ENCODE data around the gene DNER.

The DNER gene

DNA sequence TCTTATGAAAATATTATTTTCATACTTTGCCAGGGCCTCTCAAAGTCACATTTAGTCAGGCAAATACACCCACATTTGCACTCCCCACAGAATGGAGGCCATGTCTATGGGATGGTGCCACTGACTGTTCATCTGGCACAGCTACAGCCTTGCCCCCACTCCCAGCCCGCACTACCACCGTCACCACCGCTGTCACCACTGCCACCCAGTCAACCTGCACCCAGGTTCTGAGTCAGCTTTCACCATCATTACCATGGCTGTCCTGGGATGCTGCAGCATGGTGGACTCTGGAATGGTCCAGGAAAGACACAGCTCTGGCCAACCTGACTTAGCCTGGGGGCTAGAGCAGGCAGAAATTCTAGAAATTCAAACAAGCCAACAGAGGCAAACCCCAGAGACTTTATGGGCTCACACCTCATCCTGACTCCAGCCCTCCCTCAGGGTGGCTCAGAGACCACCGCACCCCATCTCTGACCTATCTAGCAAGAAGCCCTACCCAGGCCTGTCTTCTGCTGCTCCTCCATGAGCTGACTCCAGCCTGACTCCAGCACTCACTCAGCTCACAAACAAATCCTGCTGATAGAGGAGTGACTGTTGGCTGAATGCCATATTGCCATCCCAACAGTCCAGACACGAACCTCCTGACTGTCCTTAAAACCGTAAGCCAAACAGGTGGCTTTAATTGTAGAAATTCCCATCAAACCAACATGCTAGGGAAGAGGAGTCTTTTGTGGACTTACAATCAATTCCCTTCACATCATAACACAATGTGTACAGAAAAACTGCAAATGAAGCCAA, 28.0 kb downstream of the DNER start:
- TF ChIP-seq, protein P1, sequence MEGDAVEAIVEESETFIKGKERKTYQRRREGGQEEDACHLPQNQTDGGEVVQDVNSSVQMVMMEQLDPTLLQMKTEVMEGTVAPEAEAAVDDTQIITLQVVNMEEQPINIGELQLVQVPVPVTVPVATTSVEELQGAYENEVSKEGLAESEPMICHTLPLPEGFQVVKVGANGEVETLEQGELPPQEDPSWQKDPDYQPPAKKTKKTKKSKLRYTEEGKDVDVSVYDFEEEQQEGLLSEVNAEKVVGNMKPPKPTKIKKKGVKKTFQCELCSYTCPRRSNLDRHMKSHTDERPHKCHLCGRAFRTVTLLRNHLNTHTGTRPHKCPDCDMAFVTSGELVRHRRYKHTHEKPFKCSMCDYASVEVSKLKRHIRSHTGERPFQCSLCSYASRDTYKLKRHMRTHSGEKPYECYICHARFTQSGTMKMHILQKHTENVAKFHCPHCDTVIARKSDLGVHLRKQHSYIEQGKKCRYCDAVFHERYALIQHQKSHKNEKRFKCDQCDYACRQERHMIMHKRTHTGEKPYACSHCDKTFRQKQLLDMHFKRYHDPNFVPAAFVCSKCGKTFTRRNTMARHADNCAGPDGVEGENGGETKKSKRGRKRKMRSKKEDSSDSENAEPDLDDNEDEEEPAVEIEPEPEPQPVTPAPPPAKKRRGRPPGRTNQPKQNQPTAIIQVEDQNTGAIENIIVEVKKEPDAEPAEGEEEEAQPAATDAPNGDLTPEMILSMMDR (IDR thresholded peaks at IDR 0.05; ENCODE audit: control insufficient read depth, insufficient read depth, low read depth, low read length, missing control alignments): no peak
- no peak for DNase-seq (ENCODE audit: low read depth)
- no peak overlapping the region for H3K4me3 ChIP-seq (ENCODE audit: control insufficient read depth, low read depth, low read length)

DNA sequence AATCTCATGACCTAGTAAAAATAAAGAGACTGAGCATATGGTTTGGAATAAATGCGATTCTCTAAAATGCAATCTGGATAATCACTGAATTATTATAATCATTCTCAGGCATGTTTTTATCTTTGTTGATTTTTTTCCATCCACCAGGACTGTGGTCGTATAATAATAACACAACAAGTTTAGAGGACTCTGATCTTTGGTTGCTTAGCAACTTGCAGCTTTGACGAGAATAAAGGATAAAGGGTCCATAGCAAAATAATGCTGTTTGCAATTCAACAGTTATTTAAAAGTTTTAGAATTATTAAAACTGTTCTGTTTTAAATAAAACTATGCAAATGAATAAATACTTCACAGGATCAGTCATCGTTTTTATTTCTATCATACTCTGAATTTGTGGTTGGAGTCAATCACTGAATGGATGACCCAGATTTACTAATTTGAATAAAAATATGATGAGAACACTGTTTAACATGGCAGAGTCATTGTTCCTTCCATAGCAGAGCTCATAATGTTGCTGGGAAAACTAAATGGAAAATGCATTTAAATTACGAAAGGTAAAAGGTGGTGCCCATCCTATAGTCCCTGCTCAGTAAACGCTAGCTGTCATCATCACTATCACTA, 29.3 kb downstream of the DNER start:
- TF ChIP-seq, protein P1 (IDR thresholded peaks at IDR 0.05; ENCODE audit: control insufficient read depth, insufficient read depth, low read depth, low read length, missing control alignments): no peak
- no peak for DNase-seq (ENCODE audit: low read depth)
- H3K4me3 ChIP-seq (ENCODE audit: control insufficient read depth, low read depth, low read length): no peak overlapping the region

DNA sequence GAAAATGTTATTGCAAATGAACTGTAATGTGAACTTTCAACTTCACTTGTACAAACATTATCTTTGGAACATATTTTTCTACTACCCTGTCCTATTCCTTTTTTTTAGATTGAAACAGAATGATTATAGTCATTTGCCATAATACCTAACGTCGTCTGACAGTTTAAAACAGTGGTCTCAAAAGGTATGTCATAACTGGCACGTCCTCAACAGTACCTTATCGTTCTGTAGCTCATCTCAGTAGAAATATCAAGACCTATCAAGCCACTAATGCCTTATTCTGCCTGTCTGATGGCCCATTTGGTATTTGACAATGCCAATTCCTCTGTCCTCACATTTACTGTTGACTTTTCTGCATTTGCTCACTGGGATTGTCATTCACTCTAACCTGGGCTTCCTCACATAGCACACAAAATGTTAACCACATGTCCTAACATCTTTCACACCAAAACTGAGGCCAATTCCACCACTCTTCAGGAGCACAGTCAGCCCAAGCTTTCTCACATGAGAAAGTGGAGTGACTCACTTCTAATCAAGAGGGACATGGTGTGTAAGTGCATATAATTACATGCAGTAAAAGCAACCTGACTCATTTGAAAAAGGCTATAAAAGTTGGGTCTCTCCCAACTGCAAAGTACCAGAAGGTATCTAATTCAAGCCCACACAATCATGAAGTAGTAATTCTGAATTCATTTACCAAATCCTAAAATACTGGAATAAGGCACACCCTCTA, 34.8 kb downstream of the DNER start:
- DNase-seq (ENCODE audit: low read depth): no peak
- TF ChIP-seq, protein P1 (IDR thresholded peaks at IDR 0.05; ENCODE audit: control insufficient read depth, insufficient read depth, low read depth, low read length, missing control alignments): no peak

DNA sequence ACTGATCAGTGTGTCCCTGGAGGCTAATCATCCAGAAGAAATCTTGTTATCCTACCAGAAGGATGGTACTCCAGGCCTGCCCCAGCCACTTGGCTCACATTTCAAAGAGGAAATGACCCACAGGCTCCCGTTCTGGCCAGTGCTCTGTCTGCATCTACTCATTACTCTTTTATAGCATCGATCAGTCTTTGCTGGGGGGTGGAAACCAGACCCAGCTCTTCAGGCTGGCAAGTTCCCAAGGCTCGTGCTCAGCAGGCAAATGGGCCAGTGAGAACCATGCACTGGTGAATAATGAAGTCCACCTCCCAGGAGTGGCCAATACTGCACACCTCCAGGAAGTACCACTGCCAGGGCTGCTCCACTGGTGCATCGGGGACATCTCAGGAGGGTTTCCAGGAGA, 38.8 kb downstream of the DNER start:
- TF ChIP-seq, protein P1 (IDR thresholded peaks at IDR 0.05; ENCODE audit: control insufficient read depth, insufficient read depth, low read depth, low read length, missing control alignments): no peak
- no peak overlapping the region for H3K4me3 ChIP-seq (ENCODE audit: control insufficient read depth, low read depth, low read length)
- DNase-seq (ENCODE audit: low read depth): no peak

More for the DNA sequence above, 34.8 kb downstream of the DNER start:
- no peak overlapping the region for H3K4me3 ChIP-seq (ENCODE audit: control insufficient read depth, low read depth, low read length)

DNA sequence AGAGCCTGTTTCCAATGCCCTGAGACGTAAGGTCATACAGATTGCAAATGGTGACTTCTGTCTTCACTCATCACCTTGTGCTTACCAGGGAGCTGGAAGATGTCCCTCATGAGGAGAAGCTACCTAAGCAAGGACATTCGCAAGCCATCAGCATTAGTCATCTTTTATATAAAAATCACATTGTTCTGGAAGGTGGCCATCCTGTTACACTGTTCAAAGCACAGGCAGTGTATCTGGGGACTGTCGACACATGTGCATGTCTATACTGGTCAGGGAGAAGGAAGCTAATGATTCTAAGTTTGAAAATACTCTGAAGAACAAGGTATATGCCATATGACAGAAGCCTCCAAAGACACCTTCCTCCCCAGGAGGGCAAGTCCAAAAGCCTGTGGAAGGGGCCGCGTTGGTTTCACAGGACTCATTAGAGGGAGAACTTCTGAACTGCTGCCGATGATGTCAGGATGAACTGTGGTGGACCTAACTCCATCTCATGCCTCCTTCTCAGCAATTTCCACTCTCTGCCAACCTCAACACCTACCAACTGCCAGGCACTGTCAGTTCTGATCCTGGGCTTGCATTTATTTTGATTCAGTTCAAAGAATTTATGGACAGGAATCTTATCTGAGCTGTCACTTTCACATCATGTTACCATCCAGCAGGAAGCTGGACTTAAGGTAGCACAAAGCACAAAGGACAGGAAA, 39.4 kb downstream of the DNER start:
- no peak for DNase-seq (ENCODE audit: low read depth)
- TF ChIP-seq, protein P1 (IDR thresholded peaks at IDR 0.05; ENCODE audit: control insufficient read depth, insufficient read depth, low read depth, low read length, missing control alignments): no peak
- no peak overlapping the region for H3K4me3 ChIP-seq (ENCODE audit: control insufficient read depth, low read depth, low read length)

DNA sequence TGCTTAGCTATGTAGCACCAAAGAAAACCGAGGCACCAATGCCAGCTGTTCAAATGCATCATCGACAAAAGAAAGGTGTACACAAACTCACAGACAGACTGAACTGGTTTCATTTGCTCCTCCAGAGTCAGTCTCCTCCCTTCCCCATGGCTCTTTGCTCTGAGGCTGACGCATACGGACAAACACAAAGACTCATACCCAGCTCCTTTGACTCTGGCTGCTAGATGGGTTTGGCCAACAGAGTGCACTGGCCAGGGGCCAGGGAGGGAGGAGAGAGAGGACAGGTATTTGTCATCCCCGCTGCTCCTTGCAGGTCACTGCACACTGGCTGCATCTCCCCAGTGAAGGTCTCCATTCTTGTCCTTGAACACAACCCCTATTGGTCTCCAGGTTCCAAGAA, 40.7 kb downstream of the DNER start:
- TF ChIP-seq, protein P1 (IDR thresholded peaks at IDR 0.05; ENCODE audit: control insufficient read depth, insufficient read depth, low read depth, low read length, missing control alignments): no peak
- no peak for DNase-seq (ENCODE audit: low read depth)
- H3K4me3 ChIP-seq (ENCODE audit: control insufficient read depth, low read depth, low read length): no peak overlapping the region
